HepG2 (cell line): ENCODE measurements around the gene JMJD4.

Source experiments
- CTCF ChIP-seq: sonication (generic); formaldehyde crosslinking; IDR thresholded peaks from 2 replicates; pipeline ENCODE4 v1.5.0; 2020; ENCODE audit warnings: mild to moderate bottlenecking, missing genetic modification reagents, moderate library complexity
- FIP1L1 ChIP-seq: fragments of 200-400 bp; formaldehyde crosslinking; IDR thresholded peaks from 2 replicates; pipeline ENCODE4 v1.6.1; 2018; ENCODE audit warnings: low read depth, mild to moderate bottlenecking, low read length, moderate library complexity, borderline replicate concordance; ENCODE audit not compliant: insufficient read depth
- GABPA ChIP-seq, 2 experiments: IDR thresholded peaks; 2 replicates each; pipeline ENCODE4 v1.6.1; 2011 to 2016; ENCODE audit warnings: low read depth in 2 of 2, low read length in 1 of 2, missing biosample characterization in 1 of 2, missing genetic modification characterization in 1 of 2
- KDM6A ChIP-seq: IDR thresholded peaks from 2 replicates; pipeline ENCODE4 v1.6.1; 2016; ENCODE audit warnings: low read depth
- NCOR1 ChIP-seq: fragments of 200-600 bp; sonication (generic); IDR thresholded peaks from 2 replicates; pipeline ENCODE4 v1.7.0; 2017; ENCODE audit warnings: antibody characterized with exemption, low read length, borderline replicate concordance
- NR3C1 ChIP-seq: sonication (generic); formaldehyde crosslinking; IDR thresholded peaks from 2 replicates; pipeline ENCODE4 v1.4.0; 2020; ENCODE audit warnings: missing genetic modification reagents
- POLR2AphosphoS5 ChIP-seq: IDR thresholded peaks from 2 replicates; pipeline ENCODE4 v1.6.1; 2012; ENCODE audit warnings: low read depth, low read length
- ZBTB26 ChIP-seq: IDR thresholded peaks from 2 replicates; pipeline ENCODE4 v1.6.1; 2016; ENCODE audit warnings: missing compliant biosample characterization, missing genetic modification reagents, borderline replicate concordance
- ZNF3 ChIP-seq: IDR thresholded peaks from 2 replicates; pipeline ENCODE4 v1.7.0; 2017; ENCODE audit warnings: inconsistent platforms
- ZNF567 ChIP-seq: sonication (generic); formaldehyde crosslinking; IDR thresholded peaks from 2 replicates; pipeline ENCODE4 v1.8.1; 2023; ENCODE audit warnings: mild to moderate bottlenecking, missing genetic modification reagents, borderline replicate concordance
- ZNF644 ChIP-seq: IDR thresholded peaks from 2 replicates; pipeline ENCODE4 v1.6.1; 2016; ENCODE audit warnings: low read depth
- ZNF788 ChIP-seq: sonication (generic); formaldehyde crosslinking; IDR thresholded peaks from 2 replicates; pipeline ENCODE4 v1.5.0; 2020; ENCODE audit warnings: mild to moderate bottlenecking, missing genetic modification reagents, borderline replicate concordance
- TF ChIP-seq, protein P1 (sequence below): sonication (generic); formaldehyde crosslinking; IDR thresholded peaks from 2 replicates; pipeline ENCODE4 v1.4.0; 2020; ENCODE audit warnings: missing genetic modification reagents

DNA sequence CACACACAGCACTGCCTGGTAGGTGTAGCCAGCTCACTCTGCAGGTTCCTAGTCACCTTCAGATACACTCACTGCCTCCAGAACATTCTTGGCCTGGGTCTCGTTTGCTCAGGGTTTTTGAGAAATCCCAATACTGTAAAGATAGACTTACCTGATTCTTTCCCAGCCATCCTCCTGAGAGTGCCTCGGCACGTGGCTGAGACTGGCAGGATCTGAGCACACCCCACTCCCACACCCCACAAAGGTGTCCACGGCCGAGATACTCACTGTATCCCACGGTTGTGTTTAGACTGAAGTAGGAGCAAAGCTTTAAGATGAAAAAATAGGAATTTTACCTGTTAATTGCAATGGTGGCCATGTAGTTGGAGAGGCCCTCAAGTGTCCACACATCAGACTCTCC lies 33.5 kb upstream of the JMJD4 start:
- no peak for TF ChIP-seq NR3C1
- TF ChIP-seq, protein P1, sequence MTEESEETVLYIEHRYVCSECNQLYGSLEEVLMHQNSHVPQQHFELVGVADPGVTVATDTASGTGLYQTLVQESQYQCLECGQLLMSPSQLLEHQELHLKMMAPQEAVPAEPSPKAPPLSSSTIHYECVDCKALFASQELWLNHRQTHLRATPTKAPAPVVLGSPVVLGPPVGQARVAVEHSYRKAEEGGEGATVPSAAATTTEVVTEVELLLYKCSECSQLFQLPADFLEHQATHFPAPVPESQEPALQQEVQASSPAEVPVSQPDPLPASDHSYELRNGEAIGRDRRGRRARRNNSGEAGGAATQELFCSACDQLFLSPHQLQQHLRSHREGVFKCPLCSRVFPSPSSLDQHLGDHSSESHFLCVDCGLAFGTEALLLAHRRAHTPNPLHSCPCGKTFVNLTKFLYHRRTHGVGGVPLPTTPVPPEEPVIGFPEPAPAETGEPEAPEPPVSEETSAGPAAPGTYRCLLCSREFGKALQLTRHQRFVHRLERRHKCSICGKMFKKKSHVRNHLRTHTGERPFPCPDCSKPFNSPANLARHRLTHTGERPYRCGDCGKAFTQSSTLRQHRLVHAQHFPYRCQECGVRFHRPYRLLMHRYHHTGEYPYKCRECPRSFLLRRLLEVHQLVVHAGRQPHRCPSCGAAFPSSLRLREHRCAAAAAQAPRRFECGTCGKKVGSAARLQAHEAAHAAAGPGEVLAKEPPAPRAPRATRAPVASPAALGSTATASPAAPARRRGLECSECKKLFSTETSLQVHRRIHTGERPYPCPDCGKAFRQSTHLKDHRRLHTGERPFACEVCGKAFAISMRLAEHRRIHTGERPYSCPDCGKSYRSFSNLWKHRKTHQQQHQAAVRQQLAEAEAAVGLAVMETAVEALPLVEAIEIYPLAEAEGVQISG (CRISPR knock-in tag), result no peak
- TF ChIP-seq ZNF3 (CRISPR knock-in tag), result no peak
- no peak for TF ChIP-seq GABPA (IDR thresholded peaks at IDR 0.05; ENCODE audit: low read depth, low read length)
- TF ChIP-seq GABPA (CRISPR knock-in tag; IDR thresholded peaks at IDR 0.05; ENCODE audit: low read depth), result no peak
- no peak for TF ChIP-seq POLR2AphosphoS5
- no peak for TF ChIP-seq ZNF644 (CRISPR knock-in tag)
- no peak for TF ChIP-seq KDM6A (CRISPR knock-in tag)
- TF ChIP-seq ZNF788, result no peak
- no peak for TF ChIP-seq ZBTB26 (CRISPR knock-in tag)
- TF ChIP-seq NCOR1, result no peak
- TF ChIP-seq FIP1L1, result no peak
- TF ChIP-seq CTCF, result no peak
- no peak for TF ChIP-seq ZNF567 (CRISPR knock-in tag)
